ENCODE results near the gene BTG1. TPM values are rescaled to one million over a fixed set of nuclear protein-coding genes. Genes with fewer than 3 reads are reported as not detected.

Gene BTG1
- total and polyA plus RNA-seq, 2 of the 8 experiments (the other 6 are each of a cell fraction or from before 2014, with no cell fraction given) = 17.1 to 32.7 TPM

DNA sequence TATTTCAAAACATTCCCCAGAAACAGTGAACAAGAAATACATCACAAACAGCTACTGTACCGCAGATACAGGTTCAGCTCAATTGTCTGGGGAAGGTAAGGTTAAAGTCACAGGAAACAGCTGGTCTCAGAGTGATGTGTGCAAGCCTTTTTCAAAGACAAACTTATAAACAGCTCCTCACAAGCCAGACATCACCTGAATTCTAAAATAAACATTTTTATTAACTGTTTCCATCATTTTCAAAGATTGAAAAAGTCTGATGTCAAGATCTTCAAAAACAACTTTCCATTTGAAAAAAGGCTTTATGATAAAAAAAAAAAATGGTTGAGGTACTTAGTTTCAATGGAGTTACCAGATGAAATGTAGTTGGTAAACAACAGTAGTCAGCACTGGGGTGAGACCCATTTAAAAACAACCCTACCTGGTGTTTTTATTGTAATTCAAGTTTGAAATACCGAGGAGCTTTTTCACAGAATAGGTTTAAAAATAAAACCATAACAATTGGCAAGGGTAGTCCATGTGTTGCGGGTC lies 4.0 kb downstream of the BTG1 start:
- no peak overlapping the region for H2BK15ac ChIP-seq (ENCODE audit: low read length)
- H3K4me3 ChIP-seq (ENCODE audit: extremely low read depth in 1 of 4, insufficient read depth in 2 of 4, low read depth in 3 of 4, low read length in 4 of 4) = peak overlapping the region; percentile 36 to 93 (median 62)
- POLR2A ChIA-PET (ENCODE audit: partially characterized antibody) = interaction anchor here (0.8 to 1.0 kb wide), 2 partner anchors 10 to 11 kb away, joined by 3 read pairs; no protein-coding TSS in a partner anchor
- no peaks in the 10 kb centered on the region for H3K9me3 ChIP-seq (ENCODE audit: insufficient read depth in 2 of 2, low read depth in 1 of 2, low read length in 1 of 2)
- TF ChIP-seq SUZ12 (IDR thresholded peaks at IDR 0.05; ENCODE audit: low read length) = no peak
- peak; percentile 51 for TF ChIP-seq NANOG (IDR thresholded peaks at IDR 0.05; ENCODE audit: insufficient read depth, low read depth, low read length, poor library complexity, severe bottlenecking)
- peak in 1 of 2 experiments; percentile 75; a peak in 1 of 4 replicates for TF ChIP-seq SIN3A (conservative IDR thresholded peaks at IDR 0.05 in 1 of 2, IDR thresholded peaks at IDR 0.05 in 1 of 2; ENCODE audit: low read depth in 1 of 2, low read length in 2 of 2)
- H3K14ac ChIP-seq (ENCODE audit: insufficient read length) = no peak overlapping the region
- H2BK12ac ChIP-seq (ENCODE audit: low read depth, low read length) = no peak overlapping the region
- no peak overlapping the region for H2BK20ac ChIP-seq (ENCODE audit: low read length)
- no peak overlapping the region for H3K56ac ChIP-seq (replicated peaks; ENCODE audit: insufficient read length, low read depth, low read length)
- H2AFZ ChIP-seq (ENCODE audit: low read length) = no peak overlapping the region
- FAIRE-seq (no peak), DNase-seq (ENCODE audit: low read depth in 1 of 2, low spot score in 2 of 2) (no peak)
- peaks cover 24 to 87% of the 10 kb centered on the region in 2 experiments for H3K79me2 ChIP-seq (ENCODE audit: control insufficient read depth in 1 of 2, insufficient read depth in 2 of 2, low read length in 2 of 2)
- no peak overlapping the region for H3K23ac ChIP-seq (ENCODE audit: insufficient read length)
- no peak overlapping the region for H2BK5ac ChIP-seq (ENCODE audit: low read depth, low read length)
- H3K79me1 ChIP-seq (ENCODE audit: low read depth, low read length) = no peaks in the 10 kb centered on the region
- H3K27me3 ChIP-seq (replicated peaks in 1 of 4; ENCODE audit: control insufficient read depth in 3 of 4, extremely low read depth in 1 of 4, insufficient read depth in 3 of 4, low read length in 3 of 4) = no peaks in the 10 kb centered on the region
- no peak overlapping the region for H3K18ac ChIP-seq (ENCODE audit: extremely low read depth, low read length)
- H3K4me1 ChIP-seq (replicated peaks in 1 of 4; ENCODE audit: control insufficient read depth in 3 of 4, insufficient read depth in 4 of 4, low read length in 3 of 4) = peaks cover 1 to 19% (median 10%) of the 10 kb centered on the region in 4 experiments; a peak in 5 of 7 replicates
- H4K91ac ChIP-seq (replicated peaks; ENCODE audit: insufficient read length, low read length) = no peak overlapping the region
- WGBS, 2 experiments (ENCODE audit: extremely low coverage in 1 of 2, insufficient coverage in 1 of 2, insufficient read length in 1 of 2, insufficient replicate concordance in 2 of 2, low coverage in 1 of 2, low lambda C conversion rate in 2 of 2, missing lambda C conversion rate in 1 of 2) = 19% methylated on average over 3 of the region's 3 CpGs; no CpG with 5 or more reads in 1 of the 2 experiments
- H4K8ac ChIP-seq (ENCODE audit: extremely low read depth, insufficient read depth, low read length) = no peak overlapping the region
- H4K5ac ChIP-seq (ENCODE audit: insufficient read length, low read depth, low read length) = peak overlapping the region; percentile 82
- CTCF ChIA-PET (ENCODE audit: partially characterized antibody) = interaction anchor here (0.7 kb wide), 1 partner anchor 759 kb away, joined by 4 read pairs; no protein-coding TSS in a partner anchor
- no peaks in the 10 kb centered on the region; the same call in 1 of the 2 replicates for H3K23me2 ChIP-seq (ENCODE audit: low read depth, low read length)
- peaks cover 18 to 22% of the 10 kb centered on the region in 2 experiments for H4K20me1 ChIP-seq (replicated peaks in 1 of 2; ENCODE audit: control insufficient read depth in 1 of 2, insufficient read depth in 2 of 2, low read length in 2 of 2)
- H3K4me2 ChIP-seq (ENCODE audit: insufficient read depth in 1 of 2, low read depth in 2 of 2, low read length in 2 of 2) = peak overlapping the region; percentile 50 to 70
- H2BK120ac ChIP-seq (replicated peaks; ENCODE audit: low read depth, low read length) = no peak overlapping the region
- no peak overlapping the region for H3K9ac ChIP-seq (replicated peaks in 1 of 4; ENCODE audit: extremely low read depth in 1 of 4, low read depth in 3 of 4, low read length in 3 of 4)
- H3K27ac ChIP-seq (ENCODE audit: low read depth, low read length) = no peak overlapping the region
- no peak overlapping the region for H3K4ac ChIP-seq (replicated peaks; ENCODE audit: insufficient read length, low read depth, low read length)
- peaks cover 0 to 36% (median 2%) of the 10 kb centered on the region in 4 experiments; a peak in 3 of 8 replicates for H3K36me3 ChIP-seq (ENCODE audit: control insufficient read depth in 2 of 4, insufficient read depth in 4 of 4, low read length in 3 of 4)
- H2AK5ac ChIP-seq (ENCODE audit: low read depth, low read length) = no peak overlapping the region
